ENCODE measurements around the gene TXNDC15. TPM values are rescaled to one million over a fixed set of nuclear protein-coding genes. Genes with fewer than 3 reads are reported as not detected.
A peak's percentile ranks its signal among the peaks of the same experiment; 100 is the strongest.

TXNDC15 gene
- total and polyA plus RNA-seq, 2 of the 13 experiments (the other 11 are each of a cell fraction or from before 2014, with no cell fraction given) = 22.2 to 49.9 TPM

GRCh38 chr5:134873987-134874830 is at the start of gene TXNDC15 (continued):
- TF ChIP-seq ATF4 (CRISPR knock-in tag; IDR thresholded peaks at IDR 0.05) (no peak; a peak in 1 of 4 replicates), AKNA (CRISPR knock-in tag; IDR thresholded peaks at IDR 0.05; ENCODE audit: borderline replicate concordance) (0 out of 2 replicates have a peak, but pooled peaks have one; percentile 68), TRIM22 (IDR thresholded peaks at IDR 0.05) (no peak), HNRNPLL (IDR thresholded peaks at IDR 0.05; ENCODE audit: low read depth, low read length, poor library complexity, severe bottlenecking) (peak; percentile 90), ZNF235 (CRISPR knock-in tag; IDR thresholded peaks at IDR 0.05; ENCODE audit: borderline replicate concordance) (no peak; the same call in 1 of the 2 replicates), TEF (CRISPR knock-in tag; IDR thresholded peaks at IDR 0.05) (peak; percentile 73), PBX2 (CRISPR knock-in tag; IDR thresholded peaks at IDR 0.05) (no peak), ZNF20 (CRISPR knock-in tag; IDR thresholded peaks at IDR 0.05) (peak; percentile 77; the same call in 1 of the 2 replicates), ZBTB39 (CRISPR knock-in tag; IDR thresholded peaks at IDR 0.05) (0 out of 2 replicates have a peak, but pooled peaks have one; percentile 60), TP53 (CRISPR knock-in tag; conservative IDR thresholded peaks at IDR 0.05) (peak; percentile 83; the same call in 1 of the 2 replicates), NR0B2 (CRISPR knock-in tag; IDR thresholded peaks at IDR 0.05) (peak; percentile 89), ZNF879 (CRISPR knock-in tag; IDR thresholded peaks at IDR 0.05) (no peak), JUN (CRISPR knock-in tag; IDR thresholded peaks at IDR 0.05) (peak; percentile 26; the same call in 1 of the 2 replicates), AGO2 (optimal IDR thresholded peaks at IDR 0.05; ENCODE audit: low read depth, low read length) (peak; percentile 87)

All from HepG2 (cell line).